ENCODE measurements around the gene ARRDC2.

Gene ARRDC2

DNA sequence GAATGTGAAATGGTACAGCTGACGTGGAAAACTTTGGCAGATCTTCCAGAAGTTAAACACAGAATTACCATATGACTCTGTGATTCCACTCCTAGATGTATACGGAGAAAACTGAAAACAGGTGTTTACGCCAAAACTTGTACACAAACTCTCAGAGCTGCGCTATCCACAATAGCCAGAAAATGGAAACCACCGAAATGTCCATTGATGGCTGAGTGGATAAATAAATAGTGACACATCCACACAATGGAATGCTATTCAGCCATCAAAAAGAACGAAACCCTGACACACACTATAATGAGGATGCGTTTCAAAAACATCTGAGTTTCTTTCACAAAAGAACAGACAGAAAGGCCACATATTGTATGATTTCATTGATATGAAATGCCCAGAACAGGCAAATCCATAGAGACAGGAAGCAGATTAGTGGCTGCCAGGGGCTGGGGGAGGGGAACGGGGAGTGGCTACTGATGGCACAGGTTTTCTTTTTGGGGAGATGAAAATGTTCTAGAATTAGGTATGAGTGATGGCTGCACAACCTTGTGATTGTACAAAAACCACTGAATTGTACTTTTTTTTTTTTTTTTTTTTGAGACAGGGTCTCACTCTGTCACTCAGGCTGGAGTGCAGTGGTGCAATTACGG, 45.7 kb downstream of the ARRDC2 start:
- TF ChIP-seq, protein P1, sequence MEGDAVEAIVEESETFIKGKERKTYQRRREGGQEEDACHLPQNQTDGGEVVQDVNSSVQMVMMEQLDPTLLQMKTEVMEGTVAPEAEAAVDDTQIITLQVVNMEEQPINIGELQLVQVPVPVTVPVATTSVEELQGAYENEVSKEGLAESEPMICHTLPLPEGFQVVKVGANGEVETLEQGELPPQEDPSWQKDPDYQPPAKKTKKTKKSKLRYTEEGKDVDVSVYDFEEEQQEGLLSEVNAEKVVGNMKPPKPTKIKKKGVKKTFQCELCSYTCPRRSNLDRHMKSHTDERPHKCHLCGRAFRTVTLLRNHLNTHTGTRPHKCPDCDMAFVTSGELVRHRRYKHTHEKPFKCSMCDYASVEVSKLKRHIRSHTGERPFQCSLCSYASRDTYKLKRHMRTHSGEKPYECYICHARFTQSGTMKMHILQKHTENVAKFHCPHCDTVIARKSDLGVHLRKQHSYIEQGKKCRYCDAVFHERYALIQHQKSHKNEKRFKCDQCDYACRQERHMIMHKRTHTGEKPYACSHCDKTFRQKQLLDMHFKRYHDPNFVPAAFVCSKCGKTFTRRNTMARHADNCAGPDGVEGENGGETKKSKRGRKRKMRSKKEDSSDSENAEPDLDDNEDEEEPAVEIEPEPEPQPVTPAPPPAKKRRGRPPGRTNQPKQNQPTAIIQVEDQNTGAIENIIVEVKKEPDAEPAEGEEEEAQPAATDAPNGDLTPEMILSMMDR (IDR thresholded peaks at IDR 0.05), result no peak

DNA sequence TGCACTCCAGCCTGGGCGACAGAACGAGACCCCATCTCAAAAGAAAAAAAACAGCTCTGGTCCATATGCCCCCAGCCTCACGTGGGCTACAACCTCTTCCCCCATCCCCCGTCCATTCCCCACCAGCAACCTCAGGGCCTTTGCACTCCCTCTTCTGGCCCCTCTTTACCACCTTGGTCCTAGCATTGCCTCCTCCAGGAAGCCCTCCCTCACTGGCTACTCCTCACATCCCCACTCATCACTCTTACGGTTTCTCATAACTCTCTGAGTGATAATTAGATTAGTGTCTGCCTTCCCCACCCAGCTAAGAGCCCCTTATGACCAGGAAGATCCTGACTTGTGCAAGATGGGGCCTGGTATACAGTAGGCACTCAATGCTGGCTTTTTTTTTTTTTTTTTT, 48.0 kb downstream of the ARRDC2 start:
- TF ChIP-seq, protein P1 (IDR thresholded peaks at IDR 0.05), result no peak

DNA sequence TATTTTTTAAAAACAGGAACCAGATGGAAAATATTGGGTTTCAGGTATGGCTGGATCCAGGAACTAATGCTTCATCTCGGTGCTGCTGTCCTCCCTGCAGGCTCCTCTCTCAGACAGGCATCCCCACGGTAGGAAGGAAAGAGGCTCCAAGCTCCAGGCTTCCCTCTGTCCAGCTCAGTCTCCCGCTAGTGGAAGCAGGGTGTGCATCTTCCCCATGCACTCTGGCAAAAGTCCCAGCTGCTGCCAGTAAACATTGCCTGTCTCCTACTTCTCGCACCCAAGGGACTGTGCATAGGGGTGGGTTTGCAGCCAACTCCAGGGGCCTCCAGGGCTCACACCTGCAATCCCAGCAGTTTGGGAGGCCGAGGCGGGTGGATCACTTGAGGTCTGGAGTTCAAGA, 49.6 kb downstream of the ARRDC2 start:
- TF ChIP-seq, protein P1 (IDR thresholded peaks at IDR 0.05), result no peak

GRCh38 chr19:18058208-18059009, 50.4 kb downstream of the ARRDC2 start:
- TF ChIP-seq, protein P1 (IDR thresholded peaks at IDR 0.05), result peak; percentile 93

GRCh38 chr19:18059297-18059696, 51.3 kb downstream of the ARRDC2 start:
- TF ChIP-seq, protein P1 (IDR thresholded peaks at IDR 0.05), result no peak

GRCh38 chr19:18059902-18060301, 51.9 kb downstream of the ARRDC2 start:
- TF ChIP-seq, protein P1 (IDR thresholded peaks at IDR 0.05), result no peak

DNA sequence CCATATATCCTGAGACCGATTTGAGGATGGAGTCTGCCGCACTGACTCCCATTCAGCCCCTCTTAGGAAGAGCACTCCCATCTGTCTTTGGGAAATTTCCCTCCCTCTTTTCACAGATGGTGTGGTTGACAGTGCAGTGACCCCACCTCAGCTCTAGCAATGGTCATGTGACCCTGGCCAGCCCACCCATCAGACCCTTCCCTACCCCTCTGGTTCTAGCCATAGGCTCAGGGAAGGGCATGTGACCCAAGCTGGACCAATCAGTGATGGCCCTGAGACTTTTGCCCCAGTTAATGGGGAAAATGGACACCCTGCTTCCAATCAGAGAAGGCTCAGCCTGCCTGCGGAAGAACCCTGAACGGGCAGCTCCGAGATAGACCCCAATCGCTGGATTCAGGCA, 52.5 kb downstream of the ARRDC2 start:
- TF ChIP-seq, protein P1 (IDR thresholded peaks at IDR 0.05), result no peak
